GM19438 (cell line): ENCODE measurements around the gene SLC16A2.
"Not testable (repeated sequence)": the region's sequence is repeated elsewhere in the genome, so short reads cannot be mapped to it uniquely, and the experiment has no call there.

Experiments
- ATAC-seq: cut with Tn5 transposase; IDR thresholded peaks from one replicate; pipeline ENCODE4 v1.9.1; 2021; ENCODE audit warnings: low read depth; ENCODE audit not compliant: unreplicated experiment

SLC16A2 gene

DNA sequence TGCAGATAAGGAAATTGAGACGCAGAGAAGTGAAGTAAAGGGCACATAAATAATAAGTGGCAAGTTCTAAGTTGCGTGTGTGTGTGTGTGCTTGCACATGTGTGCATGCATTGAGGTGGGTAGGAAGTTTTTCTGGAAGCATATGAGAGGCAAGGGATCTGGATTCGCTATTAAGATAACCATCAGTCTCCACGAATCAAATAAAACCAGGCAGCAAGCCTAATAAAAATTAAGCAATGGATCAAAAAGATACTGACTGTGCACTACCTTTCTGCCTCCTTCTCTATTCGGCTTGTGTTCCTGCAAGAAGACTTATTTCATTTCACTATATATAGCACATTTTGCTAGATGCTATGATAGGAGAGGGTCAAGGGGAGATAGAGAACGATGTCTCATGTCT, 23.8 kb downstream of the SLC16A2 start:
- no peak for ATAC-seq

DNA sequence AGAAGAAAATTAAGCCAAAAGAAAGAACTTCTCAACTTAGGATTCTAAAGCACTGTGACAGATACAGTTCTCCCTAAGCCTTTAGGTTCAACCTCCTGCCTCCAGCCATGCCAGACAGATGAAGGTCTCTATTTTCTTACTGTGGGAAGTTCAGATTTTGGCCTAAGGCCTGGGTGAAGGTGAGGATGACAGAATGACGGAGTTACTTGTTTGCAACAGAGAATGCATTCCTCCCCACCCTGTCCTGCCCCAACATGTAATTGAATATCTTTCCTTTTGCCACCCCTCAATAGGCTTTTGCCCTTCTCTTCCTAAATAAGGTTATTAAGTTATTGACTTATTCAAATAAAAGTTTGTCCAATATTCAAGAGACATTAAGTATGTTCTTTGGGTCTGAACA, 25.6 kb downstream of the SLC16A2 start:
- ATAC-seq: no peak

DNA sequence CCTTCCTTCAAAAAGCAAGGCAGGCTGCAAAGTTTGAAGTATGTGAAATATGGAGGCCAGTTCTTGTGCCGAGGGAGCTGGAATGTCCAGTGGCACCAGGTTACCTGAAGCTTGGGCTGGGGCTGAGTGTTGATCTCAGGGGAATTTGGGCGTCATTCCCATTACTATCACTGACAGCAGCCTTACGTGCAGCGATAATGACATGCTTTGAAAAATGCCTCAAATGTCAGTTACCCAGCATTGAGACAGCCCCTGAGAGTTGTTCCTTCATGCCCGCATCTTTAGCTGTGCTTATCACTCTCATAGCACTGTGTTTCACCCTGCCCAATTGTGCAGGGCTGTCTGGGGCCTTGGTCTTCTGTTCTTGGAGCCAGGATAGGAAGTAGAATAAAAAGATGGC, 27.4 kb downstream of the SLC16A2 start:
- ATAC-seq: no peak

DNA sequence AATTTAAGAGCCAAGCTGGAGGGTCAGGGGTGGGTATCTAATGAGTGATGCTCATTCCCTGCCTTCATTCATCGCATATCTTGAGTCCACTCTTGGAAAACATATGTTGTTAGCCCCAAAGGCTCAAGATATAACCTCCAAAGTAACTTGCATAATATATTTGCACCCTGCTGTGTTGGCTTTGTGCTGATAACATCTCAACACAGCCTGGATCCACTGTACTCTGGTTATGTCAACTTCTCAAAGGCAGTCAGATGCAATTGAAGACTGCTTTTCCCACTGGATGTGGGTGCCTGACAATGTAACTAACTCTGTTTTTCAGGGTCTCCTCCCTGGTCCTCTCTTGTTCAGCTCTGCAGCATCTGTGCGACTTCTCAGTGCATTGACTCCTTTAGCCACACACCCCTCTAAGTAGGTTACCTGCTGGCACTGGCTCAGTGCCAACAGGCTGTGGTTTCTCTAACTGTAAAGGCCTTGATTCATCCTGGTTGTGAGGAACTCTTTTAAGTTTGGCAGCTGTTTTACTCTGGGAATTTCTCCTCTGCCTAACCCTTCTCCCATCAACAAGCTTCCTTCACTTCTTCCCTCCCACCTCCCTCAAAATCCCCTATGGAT, 28.1 kb downstream of the SLC16A2 start:
- ATAC-seq: no peak

DNA sequence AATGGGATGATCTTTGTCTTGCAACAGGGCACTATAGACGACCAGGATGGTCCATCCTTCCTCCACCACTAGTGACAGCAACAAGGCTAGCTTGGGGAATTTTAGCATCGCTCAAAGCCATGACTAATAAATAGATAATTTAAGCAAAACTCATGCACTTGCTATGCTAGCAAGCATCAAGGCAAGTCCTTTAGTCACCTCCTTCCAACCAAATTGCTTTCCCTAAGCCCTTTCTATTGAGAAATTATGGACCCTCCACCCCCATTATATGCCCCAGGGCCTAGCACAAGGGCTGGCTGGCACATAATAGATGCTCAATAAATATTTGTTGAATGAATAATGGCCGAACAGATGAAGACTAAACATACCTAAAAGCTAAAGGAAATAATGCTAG, 28.6 kb downstream of the SLC16A2 start:
- no peak for ATAC-seq

DNA sequence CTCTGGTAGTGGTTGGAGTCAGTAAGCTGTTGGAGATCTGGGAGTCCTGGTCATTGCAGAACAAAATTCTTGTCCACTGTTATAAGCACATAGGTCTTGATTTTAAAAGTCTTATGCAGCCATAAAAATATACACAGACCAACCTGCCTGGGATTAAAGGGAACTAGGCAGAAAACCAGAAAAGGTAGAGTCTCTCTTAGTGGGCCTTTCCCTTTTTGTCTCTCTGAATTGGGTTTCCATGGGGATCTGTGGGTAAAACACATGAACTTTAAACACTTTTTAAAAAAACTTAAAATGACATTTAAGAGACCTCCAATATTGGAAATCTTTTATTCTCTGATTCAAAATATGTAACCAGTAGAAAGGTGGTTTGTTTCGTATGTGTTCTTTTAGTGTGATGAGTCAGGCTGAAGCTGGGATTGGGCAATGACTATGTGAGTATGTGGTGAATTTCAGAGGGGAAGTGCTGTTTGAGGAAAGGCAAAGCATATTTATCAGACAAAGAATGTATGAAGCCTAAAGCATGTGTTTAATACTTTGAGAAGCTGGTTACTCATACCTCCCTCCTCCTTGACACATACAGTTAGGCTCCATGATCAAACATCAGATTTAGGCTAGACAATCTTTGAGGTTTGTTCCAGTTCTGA, 29.6 kb downstream of the SLC16A2 start:
- no peak for ATAC-seq

DNA sequence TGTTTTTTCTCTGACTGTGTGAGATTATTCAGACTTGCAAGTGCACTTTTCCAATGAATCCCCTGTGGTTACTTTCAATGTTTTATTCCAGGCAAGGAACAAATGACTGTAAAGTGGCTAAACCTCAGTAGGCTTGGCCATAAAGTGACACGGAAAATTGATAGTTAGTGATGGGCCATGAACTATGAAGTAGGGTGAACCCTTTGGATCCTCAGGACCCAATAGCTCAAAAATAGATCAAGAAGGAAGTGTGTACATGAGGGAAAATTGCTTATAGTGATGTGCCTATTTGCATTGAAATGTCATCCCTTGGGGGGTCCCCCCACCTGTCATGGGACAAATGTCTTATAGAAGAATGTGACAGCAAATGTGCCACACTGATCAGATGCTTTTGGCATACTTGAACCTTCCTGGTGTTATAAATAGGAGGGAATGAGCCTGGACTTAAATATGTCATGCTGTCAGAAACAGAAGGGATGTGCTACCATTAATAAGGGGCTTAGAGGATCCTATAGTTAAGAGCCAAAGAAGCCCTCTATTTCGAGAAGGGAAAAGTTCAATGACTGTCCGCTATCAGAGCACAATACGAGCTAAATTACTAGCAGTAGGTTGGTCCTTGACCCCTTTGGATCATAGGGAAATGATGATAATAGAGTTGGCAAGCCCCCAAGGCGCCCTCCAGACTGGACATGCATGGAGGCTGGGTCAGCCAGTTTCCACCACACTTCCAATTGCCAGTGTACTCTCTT, 30.3 kb downstream of the SLC16A2 start:
- ATAC-seq: no peak

DNA sequence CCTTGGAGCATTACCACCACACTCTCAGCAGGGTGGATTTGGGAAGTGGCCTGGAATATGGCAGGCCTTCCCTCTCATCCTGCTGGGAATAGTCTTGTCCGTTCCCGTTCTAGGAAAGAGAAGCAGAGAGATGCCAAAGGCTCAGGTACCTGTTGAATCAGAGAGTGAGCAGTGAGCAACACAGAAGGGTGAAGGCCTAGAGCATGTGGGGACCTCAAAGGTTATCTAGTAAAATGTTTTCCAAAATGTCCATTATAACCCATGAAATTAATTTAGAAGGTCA, 30.8 kb downstream of the SLC16A2 start:
- ATAC-seq: no peak

DNA sequence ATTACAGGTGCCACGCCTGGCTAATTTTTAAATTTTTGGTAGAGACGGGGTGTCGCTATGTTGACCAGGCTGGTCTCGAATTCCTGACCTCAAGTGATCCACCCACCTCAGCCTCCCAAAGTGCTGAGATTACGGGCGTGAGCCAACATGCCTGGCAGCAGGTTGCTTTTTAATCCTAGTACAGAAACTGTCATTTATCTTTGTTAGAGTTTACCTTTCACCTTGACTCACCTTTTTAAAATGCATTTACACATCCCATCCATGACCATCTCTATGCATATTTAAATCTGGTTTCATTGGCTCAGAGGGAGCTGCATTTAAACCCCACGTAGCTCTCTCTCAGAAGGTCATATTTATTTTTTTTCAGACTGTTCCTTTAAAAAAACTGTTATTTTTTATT, 31.9 kb downstream of the SLC16A2 start:
- no peak for ATAC-seq

DNA sequence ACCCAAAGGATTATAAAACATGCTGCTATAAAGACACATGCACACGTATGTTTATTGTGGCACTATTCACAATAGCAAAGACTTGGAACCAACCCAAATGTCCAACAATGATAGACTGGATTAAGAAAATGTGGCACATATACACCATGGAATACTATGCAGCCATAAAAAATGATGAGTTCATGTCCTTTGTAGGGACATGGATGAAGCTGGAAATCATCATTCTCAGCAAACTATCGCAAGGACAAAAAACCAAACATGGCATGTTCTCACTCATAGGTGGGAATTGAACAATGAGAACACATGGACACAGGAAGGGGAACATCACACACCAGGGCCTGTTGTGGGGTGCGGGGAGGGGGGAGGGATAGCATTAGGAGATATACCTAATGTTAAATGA, 32.9 kb downstream of the SLC16A2 start:
- not testable (repeated sequence) for ATAC-seq

DNA sequence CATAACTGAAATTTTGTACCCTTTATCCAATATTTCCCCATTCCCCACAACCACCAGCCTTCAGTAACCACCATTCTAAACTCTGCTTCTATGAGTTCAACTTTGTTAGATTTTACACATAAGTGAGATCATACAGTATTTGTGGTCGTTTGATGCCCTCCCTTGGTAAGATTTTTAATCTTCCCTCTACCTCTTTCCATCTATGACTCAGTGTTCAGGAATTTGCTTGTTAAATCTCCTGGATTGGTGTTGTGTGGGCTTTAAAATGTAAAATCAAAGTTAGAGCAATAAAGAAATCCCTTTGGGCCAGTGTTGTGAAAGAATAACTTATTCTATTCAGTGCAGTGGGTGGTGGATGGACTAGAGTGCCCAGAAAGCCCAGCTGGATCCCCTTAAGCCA, 37.4 kb downstream of the SLC16A2 start:
- no peak for ATAC-seq

DNA sequence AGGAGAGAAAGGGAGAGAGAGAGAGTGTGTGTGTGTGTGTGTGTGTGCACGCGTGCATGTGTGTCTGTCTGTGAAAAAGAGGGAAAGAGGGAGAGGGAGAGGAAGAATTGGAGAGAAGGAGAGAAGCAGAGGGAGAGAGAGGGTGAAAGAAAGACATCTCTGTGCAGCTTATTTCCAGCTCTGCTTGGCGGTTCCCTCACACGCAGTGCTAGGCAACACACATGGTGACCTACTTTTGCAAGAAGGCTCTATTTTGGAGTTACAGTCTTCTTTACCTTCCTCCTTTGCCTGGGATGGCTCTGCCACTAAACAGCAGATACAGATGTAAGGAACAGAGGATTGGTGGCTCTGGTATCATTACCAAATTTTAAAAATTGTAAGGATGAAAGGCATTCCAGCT, 40.1 kb downstream of the SLC16A2 start:
- no peak for ATAC-seq

DNA sequence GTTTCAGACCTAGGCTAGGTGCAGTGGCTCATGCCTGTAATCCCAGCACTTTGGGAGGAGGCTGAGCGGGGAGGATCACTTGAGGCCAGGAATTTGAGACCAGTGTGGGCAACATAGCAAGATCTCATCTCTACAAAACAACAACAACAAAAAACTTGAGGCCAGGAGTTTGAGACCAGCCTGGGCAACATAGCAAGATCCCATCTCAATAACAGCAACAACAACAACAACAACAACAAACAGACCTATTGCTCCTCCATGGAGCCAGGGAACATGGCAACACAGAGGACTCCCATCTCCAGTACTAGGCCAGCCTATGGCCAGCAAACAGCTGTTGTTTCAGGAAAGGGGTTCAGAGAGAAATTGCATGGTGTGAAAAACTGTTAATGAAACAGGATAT, 43.4 kb downstream of the SLC16A2 start:
- ATAC-seq: no peak

DNA sequence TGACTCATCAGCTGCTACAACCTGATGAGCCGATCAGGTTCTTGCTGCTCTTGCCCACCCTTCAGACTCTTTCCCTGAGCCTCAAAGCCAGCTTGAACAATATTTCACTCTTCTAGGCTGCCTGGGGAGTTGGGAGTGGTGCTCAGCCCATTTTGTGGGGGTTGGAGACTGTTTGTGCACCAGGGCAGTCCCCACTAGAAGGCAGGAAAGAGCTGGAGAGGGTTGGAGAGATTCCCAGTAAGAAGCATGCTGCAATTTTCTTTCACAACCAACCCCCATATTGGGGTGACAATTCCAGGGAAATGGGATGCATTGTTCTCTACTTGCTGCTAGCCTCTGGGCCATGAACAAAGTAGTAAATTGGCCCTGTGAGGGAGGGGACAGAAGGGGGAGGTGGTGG, 44.1 kb downstream of the SLC16A2 start:
- ATAC-seq: no peak

DNA sequence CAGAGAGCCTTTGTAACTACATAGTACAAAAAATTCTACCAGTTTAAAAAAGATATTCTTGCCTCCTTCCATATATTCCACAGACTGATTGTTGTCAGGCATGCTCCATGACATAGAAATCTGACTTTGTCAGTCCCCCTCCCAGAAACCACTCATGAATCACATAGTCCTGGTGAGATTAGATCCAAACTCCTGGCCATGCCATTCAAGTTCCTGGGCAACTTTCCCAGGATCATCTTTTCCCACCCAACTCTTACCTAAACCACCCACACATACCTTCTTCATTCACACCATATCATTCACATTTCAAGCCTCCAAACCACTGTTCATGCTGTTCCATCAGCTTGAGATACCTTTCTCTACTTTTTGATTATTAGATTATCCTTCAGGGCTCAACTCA, 46.4 kb downstream of the SLC16A2 start:
- ATAC-seq: no peak

DNA sequence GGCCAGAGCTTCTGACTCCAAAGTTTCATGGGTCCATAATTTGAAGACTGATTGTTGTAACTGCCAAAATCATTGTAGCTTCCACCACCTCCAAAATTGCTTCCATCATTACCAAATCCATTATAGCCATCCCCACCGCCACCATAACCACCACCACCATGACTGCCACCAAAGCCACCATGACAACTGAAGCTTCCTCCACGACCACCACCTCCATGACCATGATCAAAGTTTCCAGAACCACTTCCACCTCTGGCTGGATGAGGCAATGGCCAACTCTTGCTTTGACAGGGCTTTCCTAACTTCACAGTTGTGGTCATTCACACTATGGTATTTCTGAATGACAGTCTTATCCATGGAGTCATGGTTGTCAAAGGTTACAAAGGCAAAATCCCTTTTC, 51.8 kb downstream of the SLC16A2 start:
- ATAC-seq: not testable (repeated sequence)

DNA sequence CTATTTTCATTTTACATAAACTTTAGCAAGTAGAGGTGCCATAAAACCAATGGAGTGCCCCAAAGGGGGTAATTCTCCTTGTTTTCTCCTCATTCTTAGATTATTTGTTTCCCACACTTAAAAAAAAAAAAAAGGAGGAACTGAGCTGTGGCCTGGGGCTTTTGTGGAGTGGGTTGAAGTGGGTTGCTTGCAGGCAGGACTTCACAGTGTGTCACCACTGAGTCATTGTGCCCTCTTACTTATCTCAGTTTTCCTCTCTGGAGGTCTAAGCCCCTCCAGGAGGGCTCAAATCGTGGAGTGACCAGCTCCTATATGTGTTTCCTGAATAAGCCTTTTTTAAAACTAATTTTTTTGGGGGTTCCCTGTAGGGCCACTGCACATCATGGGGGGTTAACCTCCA, 69.0 kb downstream of the SLC16A2 start:
- ATAC-seq: no peak

DNA sequence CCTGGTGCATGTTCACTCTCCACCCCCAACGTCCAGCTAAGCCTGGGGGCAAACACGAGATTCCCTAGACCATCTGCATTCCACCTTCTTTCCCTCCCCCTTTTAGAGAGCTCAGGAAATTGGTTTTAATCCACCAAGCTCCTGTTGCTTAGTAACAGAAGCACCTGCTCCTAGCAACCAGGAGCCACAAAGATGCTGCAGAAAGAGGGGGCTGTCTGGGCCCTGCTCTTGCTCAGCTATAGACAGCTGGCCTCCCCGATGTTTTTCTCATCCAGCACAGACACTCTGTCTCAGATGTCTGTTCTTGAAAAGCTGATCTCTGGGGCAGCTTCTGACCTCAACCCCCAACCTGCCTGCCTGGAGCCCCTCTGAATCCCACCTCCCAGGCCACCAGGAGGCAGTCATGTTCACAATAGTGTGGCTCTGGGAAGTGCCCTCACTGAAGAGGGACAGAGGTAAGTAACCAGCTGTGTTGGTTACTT, 71.5 kb downstream of the SLC16A2 start:
- peak; percentile 78 for ATAC-seq

DNA sequence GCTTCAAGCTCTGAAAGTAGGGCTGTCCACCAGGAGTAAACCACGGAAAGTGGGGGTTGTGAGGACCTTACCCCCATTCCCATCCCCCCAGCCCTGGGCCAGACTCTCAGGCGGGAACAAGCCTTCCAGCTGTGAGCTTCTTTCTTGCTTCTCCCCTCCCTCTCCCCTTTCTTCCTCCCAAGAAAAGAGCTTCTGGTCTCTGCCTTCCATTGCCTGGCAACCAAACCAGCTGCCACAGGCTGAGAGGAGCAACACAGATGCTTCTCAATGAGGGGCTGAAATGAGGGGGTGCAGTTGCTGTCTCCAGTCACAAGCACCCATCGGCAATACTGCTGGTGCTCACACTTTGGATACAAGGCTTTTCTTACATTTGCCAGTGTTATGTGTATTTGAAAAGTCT, 72.5 kb downstream of the SLC16A2 start:
- ATAC-seq: no peak

DNA sequence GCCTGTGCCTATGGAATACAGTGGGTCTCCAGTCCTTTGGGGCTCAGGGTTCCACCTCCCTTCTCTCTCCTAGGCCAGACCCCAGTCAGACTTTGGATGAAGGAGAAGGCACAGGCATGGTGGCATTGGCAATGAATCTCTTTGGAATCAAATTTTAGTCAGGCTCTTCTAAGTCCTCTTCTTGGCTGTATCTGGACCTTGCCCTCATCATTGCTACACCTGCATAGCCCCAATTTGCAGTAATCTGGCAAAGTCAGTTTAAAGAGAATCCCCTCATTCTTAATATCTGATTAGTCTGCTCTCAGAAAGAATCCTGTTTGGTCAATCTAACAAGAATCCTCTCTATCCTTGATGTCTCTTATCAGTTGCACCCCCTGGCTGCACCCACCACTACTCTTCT, 77.6 kb downstream of the SLC16A2 start:
- ATAC-seq: no peak

DNA sequence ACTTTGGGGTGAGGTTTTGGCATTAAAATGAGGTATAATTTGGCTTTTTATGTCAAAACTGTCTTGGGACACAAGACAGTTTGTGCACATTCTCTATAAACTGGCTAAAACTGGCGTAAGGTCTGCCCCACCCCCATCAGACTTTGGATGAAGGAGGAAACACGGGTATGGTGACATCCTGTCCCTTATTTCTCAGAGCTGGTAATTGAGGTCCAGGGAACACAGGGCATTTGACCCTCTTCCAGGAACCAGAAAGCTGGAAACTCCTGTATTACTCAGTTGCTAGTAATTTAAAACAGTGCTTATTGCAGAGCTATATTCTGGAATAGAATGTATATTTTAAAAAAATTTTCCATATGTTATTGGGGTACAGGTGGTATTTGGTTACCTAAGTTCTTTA, 78.8 kb downstream of the SLC16A2 start:
- ATAC-seq: no peak

DNA sequence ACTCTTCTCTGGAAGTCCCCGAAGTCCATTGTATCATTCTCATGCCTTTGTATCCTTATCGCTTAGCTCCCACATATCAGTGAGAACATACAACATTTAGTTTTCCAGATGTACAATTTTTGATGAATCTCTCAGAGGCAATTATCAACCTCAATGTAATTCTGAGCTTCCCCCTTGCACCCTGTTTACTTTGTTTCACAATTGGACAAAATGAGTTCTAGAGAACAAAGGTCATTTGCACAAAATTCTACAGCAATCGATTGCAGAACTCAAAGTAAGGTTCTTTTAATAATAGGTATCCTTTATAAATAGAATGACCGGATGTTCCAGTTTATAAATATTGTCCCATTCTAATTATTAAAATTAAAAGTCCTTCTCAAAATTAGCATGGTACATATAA, 79.3 kb downstream of the SLC16A2 start:
- no peak for ATAC-seq
